ENCODE measurements around the gene ATOH8. TPM values are rescaled to one million over a fixed set of nuclear protein-coding genes. Genes with fewer than 3 reads are reported as not detected.

ATOH8 gene
- total RNA-seq, 4 donors from 2014 or later = 41.1 to 124 (median 62.5) TPM

DNA sequence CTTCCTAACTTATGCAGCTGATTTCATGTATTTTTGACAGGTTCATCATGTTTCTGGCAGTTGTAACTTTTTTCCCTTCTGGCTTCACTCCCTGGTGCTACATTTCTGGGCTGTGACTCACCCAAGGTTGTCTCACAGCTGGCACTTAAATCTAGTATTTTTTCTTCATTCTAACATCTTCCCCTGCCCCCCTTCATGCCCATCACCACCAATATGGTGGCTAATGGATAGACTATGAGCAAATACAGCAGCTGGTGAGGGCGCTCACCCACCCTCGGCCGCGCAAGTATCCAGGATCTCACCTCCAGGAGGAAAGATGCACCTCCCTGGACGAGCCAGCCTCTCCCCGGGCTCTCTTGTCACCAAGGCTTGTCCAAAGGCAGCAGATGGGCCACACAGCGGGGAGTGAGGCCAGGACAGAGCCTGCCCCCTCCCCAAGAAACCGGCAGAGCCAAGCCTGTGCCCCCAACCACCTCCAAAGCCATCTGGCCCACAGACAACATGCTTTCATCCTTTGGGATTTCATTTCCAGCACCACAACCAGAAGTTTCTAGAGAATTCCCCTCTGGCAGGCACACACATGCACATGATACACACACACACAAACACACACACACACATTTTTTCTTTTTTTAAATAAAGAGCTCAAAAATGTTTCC is 39.1 kb downstream of the ATOH8 start:
- H3K4me3 ChIP-seq = no peak overlapping the region
- no peaks in the 10 kb centered on the region for H3K27me3 ChIP-seq
- peaks cover 0 to 37% (median 13%) of the 10 kb centered on the region in 4 donors for H3K36me3 ChIP-seq
- peak overlapping the region; percentile 70 to 80 (median 74) for H3K27ac ChIP-seq (replicated peaks in 1 of 4)
- DNase-seq (ENCODE audit: extremely low spot score) = no peak
- H3K4me1 ChIP-seq = peaks cover 64 to 90% (median 76%) of the 10 kb centered on the region in 4 donors
- H3K9me3 ChIP-seq = no peaks in the 10 kb centered on the region
- 69% methylated on average over 8 of the region's 8 CpGs for WGBS
- TF ChIP-seq, protein P1, sequence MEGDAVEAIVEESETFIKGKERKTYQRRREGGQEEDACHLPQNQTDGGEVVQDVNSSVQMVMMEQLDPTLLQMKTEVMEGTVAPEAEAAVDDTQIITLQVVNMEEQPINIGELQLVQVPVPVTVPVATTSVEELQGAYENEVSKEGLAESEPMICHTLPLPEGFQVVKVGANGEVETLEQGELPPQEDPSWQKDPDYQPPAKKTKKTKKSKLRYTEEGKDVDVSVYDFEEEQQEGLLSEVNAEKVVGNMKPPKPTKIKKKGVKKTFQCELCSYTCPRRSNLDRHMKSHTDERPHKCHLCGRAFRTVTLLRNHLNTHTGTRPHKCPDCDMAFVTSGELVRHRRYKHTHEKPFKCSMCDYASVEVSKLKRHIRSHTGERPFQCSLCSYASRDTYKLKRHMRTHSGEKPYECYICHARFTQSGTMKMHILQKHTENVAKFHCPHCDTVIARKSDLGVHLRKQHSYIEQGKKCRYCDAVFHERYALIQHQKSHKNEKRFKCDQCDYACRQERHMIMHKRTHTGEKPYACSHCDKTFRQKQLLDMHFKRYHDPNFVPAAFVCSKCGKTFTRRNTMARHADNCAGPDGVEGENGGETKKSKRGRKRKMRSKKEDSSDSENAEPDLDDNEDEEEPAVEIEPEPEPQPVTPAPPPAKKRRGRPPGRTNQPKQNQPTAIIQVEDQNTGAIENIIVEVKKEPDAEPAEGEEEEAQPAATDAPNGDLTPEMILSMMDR (IDR thresholded peaks at IDR 0.05) = no peak
- TF ChIP-seq POLR2AphosphoS5 (IDR thresholded peaks at IDR 0.05) = peak in 1 of 2 donors; percentile 74
- intact Hi-C loops (cut with DNase I) = no loop called here

DNA sequence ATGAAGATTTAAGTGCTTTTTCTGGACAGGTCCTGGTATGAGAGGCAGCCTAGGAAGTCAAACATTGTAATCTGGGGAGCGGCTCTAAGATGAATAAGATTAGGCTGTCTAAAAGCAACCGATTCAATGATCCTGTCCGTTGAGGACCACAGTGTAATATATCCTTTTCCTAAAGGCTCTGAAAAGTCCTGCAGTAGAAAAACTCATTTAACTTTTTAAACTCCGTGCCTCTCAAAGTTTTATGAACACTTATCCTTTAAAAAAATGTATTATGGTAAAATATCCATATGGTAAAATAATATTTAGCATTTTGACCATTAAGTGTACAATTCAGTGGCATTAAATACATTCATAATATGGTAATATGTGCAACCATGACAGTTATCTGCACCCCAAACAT is 39.8 kb downstream of the ATOH8 start:
- TF ChIP-seq EP300 (IDR thresholded peaks at IDR 0.05) (no peak), POLR2A (IDR thresholded peaks at IDR 0.05; ENCODE audit: low read depth) (no peak), POLR2AphosphoS5 (IDR thresholded peaks at IDR 0.05) (no peak)
- TF ChIP-seq, protein P1 (IDR thresholded peaks at IDR 0.05) = no peak
- Histone ChIP-seq H3K27me3 (no peaks in the 10 kb centered on the region), H3K4me3 (no peak overlapping the region), H3K27ac (replicated peaks in 1 of 4) (peak overlapping the region; percentile 70 to 80 (median 74)), H3K36me3 (peaks cover 0 to 30% (median 8%) of the 10 kb centered on the region in 4 donors), H3K4me1 (peaks cover 64 to 90% (median 77%) of the 10 kb centered on the region in 4 donors), H3K9me3 (no peaks in the 10 kb centered on the region)
- DNase-seq (ENCODE audit: extremely low spot score) = no peak
- intact Hi-C loops (cut with DNase I) = no loop called here
- WGBS = 64% methylated on average over 4 of the region's 4 CpGs

DNA sequence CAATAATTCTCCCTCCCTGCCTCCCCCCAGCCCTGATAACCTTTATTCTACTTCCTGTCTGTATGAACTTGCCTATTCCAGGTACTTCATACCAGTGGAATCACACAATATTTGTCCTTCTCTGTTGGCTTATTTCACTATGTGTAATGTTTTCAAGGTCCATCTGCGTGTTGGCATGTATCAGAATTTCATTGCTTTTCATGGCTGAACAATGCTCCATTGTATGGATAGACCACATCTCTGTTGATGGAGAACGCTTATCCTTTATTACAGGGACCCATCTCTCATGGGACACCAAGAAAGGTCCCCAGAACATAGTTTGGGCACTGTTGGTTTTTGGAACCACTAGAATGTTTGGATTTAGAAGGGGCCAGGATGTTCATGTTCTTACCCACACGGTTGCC is 40.2 kb downstream of the ATOH8 start:
- H3K27me3 ChIP-seq = no peaks in the 10 kb centered on the region
- intact Hi-C loops (cut with DNase I) = no loop called here
- TF ChIP-seq, protein P1 (IDR thresholded peaks at IDR 0.05) = no peak
- TF ChIP-seq POLR2AphosphoS5 (IDR thresholded peaks at IDR 0.05) = no peak
- peaks cover 64 to 90% (median 77%) of the 10 kb centered on the region in 4 donors for H3K4me1 ChIP-seq
- peak overlapping the region; percentile 71 to 87 (median 79) for H3K27ac ChIP-seq (replicated peaks in 1 of 4)
- H3K4me3 ChIP-seq = no peak overlapping the region
- 93% methylated on average over 3 of the region's 3 CpGs for WGBS
- DNase-seq (ENCODE audit: extremely low spot score) = no peak
- H3K36me3 ChIP-seq = peaks cover 0 to 25% (median 5%) of the 10 kb centered on the region in 4 donors
- no peaks in the 10 kb centered on the region for H3K9me3 ChIP-seq

DNA sequence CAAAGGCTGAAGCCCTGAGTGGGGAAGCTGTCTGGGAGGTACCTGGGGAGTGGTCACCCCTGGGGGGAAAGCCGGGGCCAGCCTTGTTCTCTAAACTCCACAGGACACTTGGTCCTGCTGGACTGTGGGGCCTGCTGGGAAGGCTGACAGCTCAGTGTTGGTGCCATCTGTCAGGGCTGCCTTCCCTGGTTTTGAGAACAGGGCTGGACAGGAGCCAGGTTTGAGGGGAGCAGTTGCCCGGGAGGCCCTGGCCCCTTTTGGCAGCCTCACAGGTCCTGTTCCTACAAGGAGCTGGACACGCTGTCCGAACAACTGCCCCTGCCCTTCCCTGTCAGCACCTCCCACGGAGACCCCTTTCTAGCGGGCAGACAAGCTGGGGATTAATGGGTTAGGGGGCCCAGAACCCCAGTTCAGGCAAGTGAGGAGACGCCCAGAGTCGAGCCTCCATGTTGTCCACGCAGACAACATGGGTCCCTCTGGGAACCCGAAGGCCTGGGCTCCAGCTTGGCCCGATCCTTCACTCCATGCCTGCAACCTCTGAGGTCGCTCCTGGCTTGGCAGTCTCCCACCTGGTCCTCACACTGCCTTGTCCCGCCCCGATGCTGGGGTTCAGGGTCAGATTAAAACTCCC is 40.8 kb downstream of the ATOH8 start:
- DNase-seq (ENCODE audit: extremely low spot score) = no peak
- Histone ChIP-seq H3K4me1 (peaks cover 64 to 84% (median 77%) of the 10 kb centered on the region in 4 donors), H3K36me3 (peaks cover 0 to 20% (median 5%) of the 10 kb centered on the region in 4 donors), H3K9me3 (no peaks in the 10 kb centered on the region), H3K27me3 (no peaks in the 10 kb centered on the region), H3K4me3 (no peak overlapping the region), H3K27ac (replicated peaks in 1 of 4) (peak overlapping the region; percentile 71 to 87 (median 79))
- TF ChIP-seq, protein P1 (IDR thresholded peaks at IDR 0.05) = no peak
- TF ChIP-seq POLR2AphosphoS5 (IDR thresholded peaks at IDR 0.05) = no peak
- no peak for TF ChIP-seq EP300 (IDR thresholded peaks at IDR 0.05)
- TF ChIP-seq POLR2A (IDR thresholded peaks at IDR 0.05; ENCODE audit: low read depth) = no peak
- 82% methylated on average over 14 of the region's 14 CpGs for WGBS
- intact Hi-C loops (cut with DNase I) = no loop called here

Measured in esophagus muscularis mucosa (tissue), 4 donors.